ENCODE data around the gene CFAP46.
"Not testable (repeated sequence)": the region's sequence is repeated elsewhere in the genome, so short reads cannot be mapped to it uniquely, and the experiment has no call there.

CFAP46 gene

DNA sequence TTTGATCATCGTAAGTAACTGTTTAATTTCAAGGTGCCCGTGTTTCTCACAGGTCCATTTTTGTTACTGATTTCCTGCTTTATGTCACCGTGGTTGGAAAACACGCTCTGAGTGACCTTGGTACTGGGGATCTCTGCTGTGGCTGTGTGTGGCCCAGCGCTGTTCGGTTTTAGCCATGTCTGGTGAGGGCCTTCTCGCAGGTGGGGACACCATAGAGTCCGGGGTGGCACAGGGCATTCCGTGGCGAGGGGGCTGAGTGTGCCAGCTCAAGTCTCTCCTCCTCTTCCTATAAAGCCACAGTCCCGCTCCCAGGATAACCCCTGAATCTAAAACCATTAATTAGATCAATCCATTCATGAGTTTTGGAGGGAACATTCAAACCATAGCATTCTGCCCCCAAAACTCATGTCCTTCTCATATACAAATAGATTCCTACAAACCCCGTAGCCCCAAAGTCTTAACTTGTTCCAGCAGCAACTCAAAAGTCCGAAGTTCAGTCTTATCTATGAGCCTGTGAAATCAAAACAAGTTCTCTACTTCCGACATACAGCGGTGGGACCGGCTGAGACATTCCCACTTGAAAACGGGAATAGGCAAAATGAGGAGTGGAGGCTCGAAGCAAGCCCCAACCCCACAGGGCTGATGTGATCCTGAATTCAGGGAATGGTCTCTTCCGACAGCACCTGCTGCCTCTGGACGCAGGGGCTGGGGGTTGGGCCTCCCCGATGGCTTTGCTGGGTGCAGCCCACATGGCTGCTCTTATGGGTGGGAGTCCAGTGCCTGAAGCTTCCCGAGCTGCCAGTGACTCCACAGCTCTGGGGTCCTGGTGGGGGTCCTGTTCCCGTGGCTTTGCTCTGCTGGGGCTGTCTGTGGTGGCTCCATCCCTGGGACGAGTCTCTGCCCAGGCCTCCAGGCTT, 101.4 kb downstream of the CFAP46 start:
- no peak for DNase-seq

DNA sequence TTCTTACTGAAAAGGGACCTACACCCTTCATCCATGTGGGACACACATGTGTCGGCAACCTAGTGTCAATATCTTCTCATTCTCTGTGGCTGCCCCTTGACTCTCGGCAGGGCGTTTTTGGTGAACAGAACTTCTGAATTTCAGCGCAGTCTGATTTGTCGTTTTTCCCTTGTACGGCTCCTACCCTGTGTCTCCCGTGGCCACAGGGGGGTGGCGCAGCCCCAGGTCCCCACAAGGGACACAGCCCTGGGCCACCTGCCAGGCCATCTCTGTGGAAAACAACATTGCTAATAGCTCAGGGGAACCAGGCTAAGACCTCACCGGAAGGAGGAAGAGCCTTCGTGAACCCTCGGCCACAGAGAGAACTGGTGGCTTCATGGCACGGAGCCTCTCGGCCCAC, 103.3 kb downstream of the CFAP46 start:
- no peak for DNase-seq

DNA sequence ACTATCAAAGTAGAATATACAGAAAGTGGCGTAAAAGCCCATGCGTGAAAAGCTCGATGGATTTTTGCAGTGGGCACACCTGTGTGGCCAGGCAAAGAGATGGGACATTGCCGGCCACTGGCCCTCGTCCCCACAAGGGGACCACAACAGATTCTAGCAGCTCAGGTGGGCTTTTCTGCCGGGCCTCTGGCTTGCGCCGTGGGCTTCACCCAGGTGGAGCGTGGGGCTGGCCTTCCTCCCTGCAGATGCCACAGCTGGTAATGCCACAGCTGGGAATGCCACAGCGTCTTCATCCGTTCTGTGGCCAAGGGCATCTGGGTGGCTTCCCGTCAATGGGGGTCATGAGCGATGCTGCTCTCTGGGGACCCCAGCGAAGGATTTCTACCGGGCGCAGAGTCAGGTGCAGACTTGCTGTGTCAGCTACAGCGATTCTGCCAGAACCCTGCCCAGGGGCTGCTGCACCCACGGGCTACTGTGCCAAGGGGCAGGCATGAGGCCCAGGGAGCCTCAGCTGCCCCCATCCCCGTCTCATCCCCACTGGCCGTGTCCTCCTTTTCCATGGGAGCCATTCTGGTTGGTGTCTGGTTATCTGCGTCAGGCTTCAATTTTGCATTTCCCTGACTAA, 103.9 kb downstream of the CFAP46 start:
- DNase-seq = no peak

DNA sequence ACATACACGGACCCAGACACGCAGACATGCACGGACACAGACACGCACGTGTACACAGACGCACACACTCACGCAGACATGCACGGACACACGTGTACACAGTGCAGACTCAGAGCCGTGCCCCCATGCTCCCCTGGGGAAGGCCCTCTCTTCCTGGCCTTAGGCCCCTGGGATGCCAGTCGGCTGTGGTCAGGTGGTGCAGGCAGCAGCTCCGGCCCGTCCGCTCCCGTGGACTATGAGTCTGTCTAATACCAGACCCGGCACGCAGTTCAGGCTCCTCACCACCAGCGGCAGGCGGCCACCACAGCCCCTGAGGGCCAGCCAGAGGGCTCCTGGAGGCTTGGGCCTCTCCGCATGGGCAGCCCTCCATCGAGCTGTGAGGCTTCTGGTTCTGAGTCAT, 104.5 kb downstream of the CFAP46 start:
- no peak for DNase-seq

DNA sequence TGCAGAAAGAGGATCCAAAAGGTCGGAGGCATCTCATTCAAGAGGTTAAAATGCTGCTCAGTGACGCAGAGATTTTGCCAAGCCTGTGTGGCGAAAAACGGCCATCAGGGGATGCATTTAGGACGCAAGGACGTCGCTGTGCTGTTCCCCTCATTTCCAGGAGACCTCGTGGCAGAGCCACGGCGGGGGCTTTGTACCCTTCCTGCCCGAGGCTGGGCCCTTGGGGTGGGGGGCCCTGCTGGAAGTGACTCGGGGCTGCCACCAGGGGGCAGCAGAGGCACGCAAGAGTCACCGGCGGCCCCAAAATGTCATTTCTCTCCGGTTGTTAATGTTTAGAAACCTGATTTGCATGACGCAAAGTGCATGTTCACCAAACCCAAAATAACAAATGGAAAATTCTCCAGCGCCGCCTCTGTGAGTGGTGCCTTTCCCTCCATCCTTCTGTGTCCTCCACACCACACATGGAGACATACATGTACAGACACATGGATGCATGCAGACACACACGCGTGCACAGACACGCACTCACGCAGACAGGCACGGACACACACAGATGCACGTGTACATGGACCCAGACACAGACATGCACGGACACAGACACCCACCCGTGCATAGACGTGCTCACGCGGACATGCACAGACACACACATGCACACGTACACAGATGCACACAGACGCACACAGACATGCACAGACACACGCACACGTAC, 105.4 kb downstream of the CFAP46 start:
- peak; percentile 69 for DNase-seq

DNA sequence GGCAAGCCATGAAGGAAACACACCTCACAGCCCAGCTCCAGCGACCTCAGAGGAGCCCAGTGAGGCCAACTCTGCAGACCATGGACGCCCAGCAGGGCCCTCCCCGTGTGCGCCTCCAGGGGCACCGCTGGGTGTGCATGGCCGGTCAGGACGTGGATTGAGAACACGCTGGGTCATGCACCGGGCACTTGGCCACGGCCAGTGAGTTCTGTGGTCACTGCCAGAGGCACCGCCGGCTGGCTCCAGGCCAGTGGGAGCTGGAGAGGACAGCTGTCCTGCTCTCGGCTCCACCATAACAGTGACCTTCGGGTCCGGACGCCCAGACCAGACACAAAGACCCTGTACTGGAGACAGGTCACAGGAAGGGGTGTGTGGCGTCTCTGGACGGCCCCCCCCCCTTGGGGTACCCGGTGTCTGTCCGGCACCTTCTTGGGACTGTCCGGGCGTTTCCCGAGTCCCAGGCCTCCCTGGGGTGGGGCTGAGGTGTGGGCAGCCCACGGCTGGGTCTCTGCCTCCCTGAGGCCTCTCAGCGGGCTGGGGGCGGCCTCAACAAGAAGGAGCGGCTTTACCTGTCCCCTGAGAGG, 106.0 kb downstream of the CFAP46 start:
- DNase-seq = no peak

DNA sequence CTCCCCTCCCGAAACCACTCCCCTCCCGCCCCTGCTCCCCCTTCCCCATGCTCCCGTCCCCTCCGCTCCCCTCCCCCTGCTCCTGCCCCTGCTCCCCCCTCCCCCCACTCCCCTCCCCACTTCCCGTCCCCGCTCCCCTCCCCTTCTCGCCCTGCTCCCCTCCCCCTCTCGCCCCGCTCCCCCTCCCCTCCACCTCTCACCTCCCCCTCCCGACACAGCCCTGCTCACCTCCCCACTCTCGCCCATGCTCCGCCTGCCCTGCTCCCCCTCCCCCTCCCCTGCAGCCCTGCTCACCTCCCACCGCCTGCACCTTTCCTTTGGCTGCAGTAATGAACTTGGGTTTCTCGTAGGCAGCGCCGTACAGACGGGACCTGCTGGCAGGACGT, 106.5 kb downstream of the CFAP46 start:
- DNase-seq = no peak

DNA sequence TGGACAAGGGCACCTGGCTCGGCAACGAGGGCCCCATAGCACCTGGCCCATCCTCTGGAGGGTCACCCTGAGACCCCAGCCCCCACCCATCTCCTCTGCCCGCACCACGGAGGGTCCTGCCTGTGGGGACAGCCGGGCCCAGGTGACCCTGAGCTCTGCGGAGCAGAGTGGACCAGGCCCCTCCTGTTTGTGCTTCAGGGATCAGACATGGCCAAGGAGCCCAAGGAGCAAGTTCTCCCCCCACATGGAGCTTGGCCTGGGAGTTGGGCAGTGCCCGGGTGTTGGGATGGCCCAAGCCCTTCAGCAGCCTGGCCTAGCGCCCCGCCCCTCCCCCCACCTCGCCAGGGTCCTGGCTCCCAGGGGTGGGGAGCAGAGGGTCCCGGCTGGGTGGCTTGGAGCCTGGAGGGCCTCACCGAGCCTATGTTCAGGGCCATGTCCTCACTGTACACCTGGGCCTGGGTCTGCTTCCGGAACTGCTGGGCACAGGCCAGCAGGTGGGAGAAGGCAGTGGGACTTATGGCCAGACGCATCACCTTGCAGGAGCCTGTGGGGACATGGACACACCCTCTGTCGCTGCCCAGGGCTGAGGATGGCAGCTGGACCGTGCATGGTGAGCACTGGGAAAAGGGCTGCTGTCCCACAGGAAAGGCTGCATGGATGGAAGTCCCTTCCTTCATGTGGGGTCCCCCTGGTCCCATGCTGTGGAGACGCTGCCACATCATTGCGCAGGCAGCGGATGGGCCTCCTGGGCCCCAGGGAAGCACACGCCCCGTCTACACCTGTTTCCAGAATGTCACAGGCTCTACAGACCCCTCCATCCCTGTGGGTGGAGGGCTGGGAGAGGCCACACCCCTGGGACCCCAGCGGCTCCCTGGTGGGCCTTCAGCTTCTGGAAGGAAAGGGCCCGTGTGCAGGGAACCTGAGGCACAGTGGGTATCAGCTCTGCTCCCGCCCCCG, 107.2 kb downstream of the CFAP46 start:
- DNase-seq = no peak

DNA sequence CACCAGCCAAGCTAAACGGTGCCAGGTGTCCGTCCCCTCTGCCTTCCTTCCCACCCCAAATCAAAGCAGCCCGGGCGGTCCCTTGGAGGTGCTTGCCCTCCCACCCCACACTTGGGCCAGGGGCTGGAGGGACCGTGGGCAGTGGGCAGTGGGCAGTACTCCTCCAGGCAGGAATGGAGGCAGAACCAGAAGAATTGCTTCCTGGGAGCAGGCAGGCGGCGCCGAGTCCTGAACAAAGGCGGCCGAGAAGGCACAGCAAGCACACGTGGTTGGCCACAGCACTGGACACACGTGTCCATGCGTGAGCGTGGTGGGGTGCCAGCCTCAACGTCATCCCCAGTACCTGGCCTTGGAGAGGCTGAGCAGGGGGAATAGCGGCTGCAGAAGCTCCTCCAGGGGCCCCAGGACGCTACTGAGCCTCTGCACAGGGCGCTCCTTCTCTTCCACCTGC, 108.0 kb downstream of the CFAP46 start:
- DNase-seq = no peak

DNA sequence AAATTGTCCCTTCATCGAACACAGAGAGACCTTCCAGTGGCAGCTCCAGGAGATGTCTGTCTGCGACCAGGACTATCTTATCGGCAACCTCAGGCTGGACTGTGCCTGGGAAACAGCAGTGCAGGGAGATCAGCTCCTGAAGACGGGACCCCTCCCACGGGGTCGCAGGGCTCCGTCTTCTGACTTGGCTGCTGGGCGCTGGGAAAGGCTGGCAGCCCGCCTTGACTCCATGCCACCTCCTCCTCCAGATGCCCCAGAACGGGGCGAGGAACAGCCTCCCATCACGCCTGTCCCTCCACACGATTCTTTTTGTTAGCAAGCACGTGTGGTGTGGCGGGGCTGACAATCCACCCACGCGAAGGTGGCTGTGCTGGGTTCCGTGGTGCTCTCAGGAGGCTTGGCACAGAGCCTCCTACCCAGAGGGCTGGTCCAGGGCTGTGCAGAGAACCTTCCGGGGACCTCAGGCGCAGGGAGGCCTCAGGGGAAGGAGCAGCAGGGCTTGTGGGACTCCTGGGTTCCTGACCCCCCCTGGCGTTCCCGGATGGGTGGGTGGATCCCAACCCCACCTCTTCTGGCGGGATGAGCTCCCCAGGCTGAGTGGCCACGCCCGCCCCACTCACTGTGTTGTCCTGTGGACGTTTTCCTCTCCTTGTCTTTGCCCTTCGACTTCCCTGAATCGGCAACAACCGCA, 108.8 kb downstream of the CFAP46 start:
- no peak for DNase-seq

DNA sequence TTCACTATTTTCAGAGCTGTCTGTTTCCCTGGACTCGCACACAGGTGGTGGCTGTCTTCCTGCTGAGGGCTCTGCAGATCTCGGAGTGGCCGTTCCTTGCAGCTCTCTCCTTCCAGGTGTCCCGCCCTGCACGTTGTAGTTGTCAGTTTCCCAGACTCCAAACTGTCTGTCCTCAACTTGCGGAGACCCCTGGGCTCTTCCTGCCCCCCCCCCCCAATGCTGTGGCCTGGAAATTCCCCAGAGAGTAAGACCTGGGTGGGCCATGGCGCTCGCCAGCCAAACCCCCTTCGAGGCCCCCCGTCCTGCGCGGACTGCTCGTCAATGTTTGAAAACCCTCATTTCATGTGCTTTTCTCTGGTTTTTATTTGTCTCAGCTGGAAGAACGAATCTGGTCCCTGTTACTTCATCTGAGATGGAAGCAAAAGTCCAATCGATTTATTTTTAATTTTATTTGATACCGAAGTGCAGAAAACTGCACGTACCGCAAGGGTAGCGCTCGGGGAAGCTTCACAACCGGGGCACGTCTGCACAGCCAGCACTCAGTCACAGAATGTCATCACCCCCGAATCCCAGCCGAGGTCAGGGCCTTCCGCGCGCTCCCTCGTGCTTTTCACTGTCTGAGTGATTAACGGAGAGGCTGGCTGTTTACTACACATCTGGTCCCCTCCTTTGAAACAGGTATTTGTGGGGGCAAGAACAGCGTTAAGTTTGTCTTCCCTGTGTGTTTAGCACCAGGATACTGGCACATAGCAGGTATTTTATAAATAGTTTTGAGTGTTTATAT, 110.0 kb downstream of the CFAP46 start:
- no peak for DNase-seq

DNA sequence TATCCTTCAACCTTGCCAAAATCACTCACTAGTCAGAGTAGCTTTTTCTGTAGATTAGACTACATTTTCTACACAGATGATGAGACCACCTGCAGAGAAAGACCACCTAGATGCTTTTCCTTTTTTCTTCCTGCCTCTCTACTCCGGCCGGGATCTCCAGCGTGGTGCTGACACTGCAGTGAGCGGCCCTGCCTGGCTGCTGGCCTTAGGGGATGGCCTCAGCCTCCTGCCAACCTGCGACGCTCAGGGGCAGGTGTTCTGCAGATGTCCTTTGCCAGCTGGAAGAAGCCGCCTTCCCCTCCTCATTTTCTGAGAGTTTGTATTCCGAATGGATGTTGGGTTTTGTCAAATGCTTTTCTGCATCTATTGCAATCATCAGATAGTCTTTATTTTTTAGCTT, 113.0 kb downstream of the CFAP46 start:
- DNase-seq = no peak

DNA sequence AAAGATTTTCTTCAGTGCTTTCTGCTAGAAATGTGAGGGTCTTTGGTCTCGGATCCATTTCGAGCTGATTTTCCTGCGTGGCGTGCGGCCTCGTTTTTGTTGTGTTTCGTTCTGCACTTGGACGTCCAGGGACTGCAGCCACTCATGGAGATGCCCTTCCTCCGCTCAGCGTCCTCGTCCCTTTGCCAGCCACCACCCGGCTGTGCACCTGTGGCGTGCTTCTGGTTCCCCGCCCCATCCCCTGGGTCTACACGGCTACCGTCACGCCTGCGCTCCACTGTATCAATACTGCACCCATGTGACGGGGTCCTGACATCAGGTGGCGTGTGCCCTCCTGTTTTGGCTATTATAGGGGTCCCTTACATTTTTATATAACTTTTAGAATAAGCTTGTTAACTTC, 113.7 kb downstream of the CFAP46 start:
- DNase-seq = no peak

DNA sequence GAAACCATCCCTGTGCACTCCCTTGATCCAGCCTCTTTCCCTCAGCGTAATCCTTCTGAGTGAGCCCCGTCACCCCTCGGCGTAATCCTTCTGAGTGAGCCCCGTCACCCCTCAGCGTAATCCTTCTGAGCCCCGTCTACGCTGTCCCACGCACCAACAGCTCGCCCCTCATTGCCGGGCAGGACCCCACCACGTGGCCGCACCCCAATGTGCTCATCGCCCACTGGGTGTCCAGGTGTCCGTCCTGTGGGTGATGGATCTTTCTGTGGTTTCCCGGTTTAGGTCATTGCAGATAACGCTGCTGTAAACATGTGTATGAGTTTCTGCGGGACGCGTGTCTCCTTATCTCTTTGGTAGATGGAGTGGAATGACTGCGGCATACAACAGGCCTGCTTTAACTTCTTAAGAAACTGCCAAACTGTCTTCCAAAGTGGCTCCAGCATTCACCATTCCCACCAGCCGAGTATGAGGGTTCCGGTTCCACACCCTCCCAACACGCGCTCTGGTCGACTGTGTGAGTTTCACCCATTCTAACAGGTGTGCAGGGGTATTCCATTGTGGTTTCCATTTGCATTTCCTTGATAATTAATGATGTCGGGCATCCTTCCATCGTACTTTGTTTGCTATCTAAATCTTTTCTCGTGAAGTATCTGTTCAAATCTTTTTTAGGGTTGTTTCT, 114.4 kb downstream of the CFAP46 start:
- DNase-seq = no peak

DNA sequence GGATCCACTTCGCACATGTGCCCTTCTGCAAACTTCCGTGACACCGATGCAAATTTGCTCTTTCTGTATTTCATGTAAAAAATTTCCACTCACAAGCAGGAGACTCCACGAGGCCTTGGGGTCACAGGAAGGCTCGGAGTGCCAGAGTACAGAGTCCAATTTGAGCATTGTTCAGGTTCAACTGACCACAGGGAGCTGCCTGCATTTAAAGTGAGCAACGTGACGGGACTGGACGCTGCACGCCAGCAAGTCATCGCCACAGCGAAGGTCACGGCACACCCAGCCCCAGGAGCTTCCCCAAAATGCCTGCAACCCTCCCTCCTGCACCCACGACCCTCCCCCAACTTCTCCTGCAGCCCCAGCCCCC, 115.0 kb downstream of the CFAP46 start:
- DNase-seq = no peak

DNA sequence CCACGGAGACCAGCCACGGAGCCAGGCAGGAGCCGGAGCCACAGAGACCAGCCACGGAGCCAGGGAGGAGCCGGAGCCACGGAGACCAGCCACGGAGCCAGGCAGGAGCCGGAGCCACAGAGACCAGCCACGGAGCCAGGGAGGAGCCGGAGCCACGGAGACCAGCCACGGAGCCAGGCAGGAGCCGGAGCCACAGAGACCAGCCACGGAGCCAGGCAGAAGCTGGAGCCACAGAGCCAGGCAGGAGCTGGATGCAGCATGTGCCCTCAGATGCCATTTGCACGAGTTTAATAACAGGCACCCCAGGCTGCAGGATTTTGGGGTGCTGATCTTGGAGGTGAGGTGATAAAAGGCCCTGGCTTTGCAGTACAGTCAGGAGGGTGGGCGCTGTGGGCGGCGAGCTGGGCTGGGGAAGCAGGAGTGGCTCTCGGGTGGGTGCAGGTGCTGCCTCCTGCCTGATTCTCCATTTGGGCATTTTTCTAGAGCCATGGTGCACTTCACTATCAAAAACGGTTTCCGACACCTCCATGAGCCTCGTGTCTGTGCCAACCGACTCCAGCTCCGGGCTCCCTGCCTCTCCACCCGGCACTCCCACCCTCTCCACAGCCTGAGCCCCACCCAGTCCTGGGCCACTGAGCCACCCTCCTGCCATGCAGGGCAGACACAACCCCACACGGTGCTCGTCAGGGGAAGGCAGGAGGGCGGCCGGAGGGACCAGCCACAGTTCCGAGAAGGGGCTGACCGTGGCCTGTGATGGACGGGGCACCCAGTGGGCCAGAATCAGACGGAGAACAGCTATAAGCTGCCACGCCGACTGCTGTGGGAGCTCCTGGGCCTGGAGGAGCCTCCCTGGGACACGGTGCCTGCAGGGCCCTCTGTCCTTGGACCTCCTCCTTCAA, 115.6 kb downstream of the CFAP46 start:
- DNase-seq = no peak

DNA sequence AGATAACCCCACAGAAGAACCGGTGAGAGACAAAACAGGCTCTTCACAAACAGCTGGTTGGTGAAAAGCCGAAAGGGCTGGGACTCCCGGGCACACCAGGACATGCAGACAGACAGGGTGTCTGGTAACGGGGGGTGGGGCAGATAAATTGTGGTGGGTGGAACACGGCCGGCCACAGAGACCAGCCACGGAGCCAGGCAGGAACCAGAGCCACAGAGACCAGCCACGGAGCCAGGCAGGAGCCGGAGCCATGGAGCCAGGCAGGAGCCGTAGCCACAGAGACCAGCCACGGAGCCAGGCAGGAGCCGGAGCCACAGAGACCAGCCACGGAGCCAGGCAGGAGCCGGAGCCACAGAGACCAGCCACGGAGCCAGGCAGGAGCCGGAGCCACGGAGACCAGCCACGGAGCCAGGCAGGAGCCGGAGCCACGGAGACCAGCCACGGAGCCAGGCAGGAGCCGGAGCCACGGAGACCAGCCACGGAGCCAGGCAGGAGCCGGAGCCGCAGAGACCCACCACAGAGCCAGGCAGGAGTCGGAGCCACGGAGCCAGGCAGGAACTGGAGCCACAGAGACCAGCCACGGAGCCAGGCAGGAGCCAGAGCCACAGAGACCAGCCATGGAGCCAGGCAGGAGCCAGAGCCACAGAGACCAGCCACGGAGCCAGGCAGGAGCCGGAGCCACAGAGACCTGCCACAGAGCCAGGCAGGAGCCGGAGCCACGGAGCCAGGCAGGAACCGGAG, 116.4 kb downstream of the CFAP46 start:
- not testable (repeated sequence) for DNase-seq

DNA sequence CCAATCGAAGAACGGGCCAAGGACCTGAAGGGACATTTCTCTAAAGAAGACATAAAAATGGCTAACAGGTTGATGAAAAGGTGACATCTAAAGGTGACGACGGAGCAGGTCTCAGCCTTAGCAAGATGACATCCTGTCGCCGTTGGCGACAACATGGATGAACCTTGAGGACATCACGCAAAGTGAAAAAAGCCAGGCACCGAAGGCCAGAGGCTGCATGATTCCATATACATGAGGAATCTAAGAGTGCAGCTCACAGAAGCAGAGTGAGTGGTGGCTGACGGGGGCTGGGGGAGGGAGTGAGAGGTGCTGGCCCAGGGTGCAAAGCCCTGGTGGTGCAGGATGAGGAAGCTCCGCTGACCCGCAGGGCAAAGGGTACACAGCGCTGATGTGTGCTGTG, 122.3 kb downstream of the CFAP46 start:
- DNase-seq = no peak

Measured in hematopoietic multipotent progenitor cell treated with erythropoietin and hydrocortisone succinate and interleukin-3 and kit ligand, for 6 days (in vitro differentiated cells).